HT1080 (cell line): ENCODE measurements around the gene VIPR2. TPM values are rescaled to one million over a fixed set of nuclear protein-coding genes. Genes with fewer than 3 reads are reported as not detected.

Experiments used
- DNase-seq: peaks from one replicate; pipeline ENCODE4 v3.0.0-alpha.2; 2015; ENCODE audit warnings: low read depth
- total RNA-seq: library from RNA; depleted of rRNA; stranded (reverse); fragments of >200 nt; shearing (Covaris generic); gene quantifications from 2 replicates; pipeline ENCODE4 v1.2.3, GENCODE V29; 2014

The VIPR2 gene
- total RNA-seq, 1 experiment from 2014 or later, result not detected

GRCh38 chr7:159121476-159121875 lies 23.2 kb downstream of the VIPR2 start:
- no peak for DNase-seq

GRCh38 chr7:159121068-159121467 lies 23.6 kb downstream of the VIPR2 start:
- no peak for DNase-seq

DNA sequence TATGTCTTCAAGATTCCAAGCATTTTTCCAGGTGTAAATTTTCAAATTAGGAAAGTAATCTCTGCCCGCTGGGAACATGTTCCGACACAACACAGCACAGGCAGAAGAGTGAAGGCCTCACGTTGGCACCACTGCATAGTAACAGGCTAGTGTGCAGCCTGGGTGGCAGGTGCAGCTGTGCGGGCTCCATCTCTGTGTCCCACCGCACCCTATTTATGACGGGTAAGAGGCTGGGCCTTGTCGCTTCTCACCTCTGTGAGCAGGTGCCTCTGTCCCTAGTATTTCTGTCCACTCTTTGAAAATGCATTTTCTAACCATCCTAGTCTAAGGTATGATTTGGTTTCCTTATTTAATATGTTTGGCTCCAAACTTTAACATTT lies 24.1 kb downstream of the VIPR2 start:
- no peak for DNase-seq

DNA sequence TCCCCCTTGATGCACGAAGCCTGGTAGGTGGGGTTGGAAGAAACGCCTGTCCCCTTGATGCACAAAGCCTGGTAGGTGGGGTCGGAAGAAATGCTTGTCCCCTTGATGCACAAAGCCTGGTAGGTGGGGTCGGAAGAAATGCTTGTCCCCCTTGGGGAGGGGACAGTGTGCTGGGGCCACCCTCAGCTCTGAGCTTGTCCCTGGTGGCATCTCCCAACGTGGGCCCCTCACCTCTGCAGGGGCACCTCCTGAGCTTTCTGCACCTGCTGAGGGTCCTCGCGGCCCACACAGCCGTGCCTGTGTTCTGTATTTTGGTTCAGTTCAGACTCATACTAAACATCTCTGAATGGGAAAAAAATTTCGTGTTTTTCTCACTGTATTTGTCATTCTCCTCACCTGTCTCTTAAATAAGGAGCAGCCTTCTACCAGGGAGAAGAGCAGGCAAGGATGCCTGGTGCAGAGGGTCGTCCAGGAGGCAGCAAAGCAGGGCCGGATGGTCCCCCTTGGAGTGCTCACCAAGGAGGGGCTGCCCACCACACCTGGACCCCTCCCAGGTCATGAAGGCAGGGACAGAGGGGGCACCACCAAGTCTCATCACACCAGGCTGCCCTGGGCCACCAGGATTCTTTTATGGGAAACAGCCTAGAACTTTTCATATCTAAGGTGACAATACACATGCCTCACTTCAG lies 24.7 kb downstream of the VIPR2 start:
- DNase-seq, result no peak

GRCh38 chr7:159119026-159119741 lies 25.5 kb downstream of the VIPR2 start:
- no peak for DNase-seq

- DNase-seq, result no peak
Measured at GRCh38 chr7:159118623-159119022, 26.0 kb downstream of the VIPR2 start.

GRCh38 chr7:159118197-159118595 lies 26.5 kb downstream of the VIPR2 start:
- DNase-seq, result no peak

GRCh38 chr7:159117366-159118196 lies 27.1 kb downstream of the VIPR2 start:
- no peak for DNase-seq

- no peak for DNase-seq
Measured at GRCh38 chr7:159116581-159117339, 27.9 kb downstream of the VIPR2 start.

DNA sequence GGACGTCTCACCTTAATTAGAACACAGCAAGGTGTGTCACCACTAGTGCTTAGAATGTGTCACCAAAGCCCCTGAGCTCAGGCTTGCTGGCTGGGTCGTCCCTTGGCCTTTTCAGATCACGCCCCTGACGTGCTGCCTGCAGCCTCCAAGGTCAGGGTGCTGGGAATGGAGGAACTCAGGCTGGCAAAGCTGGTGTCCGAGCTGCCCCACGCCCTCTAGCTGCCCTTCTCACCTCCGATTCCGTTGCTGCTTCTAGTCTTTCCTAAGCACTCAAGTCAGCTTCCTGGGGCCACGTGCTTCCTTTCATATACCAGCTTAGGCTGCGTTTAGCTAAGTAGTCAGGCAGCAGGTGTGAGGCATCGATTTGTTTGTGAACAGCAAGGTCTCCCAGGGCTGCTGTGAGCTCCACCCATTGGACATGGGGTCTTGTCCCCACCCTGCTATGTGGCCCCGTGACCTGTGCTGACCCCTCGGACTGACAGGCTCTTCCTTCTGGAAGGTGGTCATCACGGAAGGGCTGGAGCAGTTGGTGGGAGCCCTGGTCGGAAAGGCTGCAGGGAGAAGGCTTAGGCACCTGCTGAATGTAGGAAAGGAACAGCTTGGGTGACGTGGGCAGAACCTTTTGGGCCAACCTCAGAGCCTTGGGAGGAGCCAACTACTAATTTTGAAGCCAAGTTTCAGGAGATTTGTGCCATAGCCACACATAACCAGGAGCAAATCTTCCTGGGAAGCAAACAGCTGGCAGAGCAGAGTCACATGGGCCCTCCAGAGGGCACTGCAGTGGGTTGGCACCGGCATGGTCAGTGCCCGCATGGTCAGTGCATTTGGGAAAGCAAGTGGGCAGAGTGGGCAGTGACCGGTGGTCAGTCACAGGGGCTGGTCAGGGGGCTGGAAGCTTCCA lies 28.8 kb downstream of the VIPR2 start:
- DNase-seq, result no peak

GRCh38 chr7:159114981-159115380 lies 29.7 kb downstream of the VIPR2 start:
- DNase-seq, result no peak

- DNase-seq, result no peak
Measured at GRCh38 chr7:159114096-159114495, 30.6 kb downstream of the VIPR2 start.

- DNase-seq, result no peak
Measured at GRCh38 chr7:159113056-159113455, 31.6 kb downstream of the VIPR2 start.

DNA sequence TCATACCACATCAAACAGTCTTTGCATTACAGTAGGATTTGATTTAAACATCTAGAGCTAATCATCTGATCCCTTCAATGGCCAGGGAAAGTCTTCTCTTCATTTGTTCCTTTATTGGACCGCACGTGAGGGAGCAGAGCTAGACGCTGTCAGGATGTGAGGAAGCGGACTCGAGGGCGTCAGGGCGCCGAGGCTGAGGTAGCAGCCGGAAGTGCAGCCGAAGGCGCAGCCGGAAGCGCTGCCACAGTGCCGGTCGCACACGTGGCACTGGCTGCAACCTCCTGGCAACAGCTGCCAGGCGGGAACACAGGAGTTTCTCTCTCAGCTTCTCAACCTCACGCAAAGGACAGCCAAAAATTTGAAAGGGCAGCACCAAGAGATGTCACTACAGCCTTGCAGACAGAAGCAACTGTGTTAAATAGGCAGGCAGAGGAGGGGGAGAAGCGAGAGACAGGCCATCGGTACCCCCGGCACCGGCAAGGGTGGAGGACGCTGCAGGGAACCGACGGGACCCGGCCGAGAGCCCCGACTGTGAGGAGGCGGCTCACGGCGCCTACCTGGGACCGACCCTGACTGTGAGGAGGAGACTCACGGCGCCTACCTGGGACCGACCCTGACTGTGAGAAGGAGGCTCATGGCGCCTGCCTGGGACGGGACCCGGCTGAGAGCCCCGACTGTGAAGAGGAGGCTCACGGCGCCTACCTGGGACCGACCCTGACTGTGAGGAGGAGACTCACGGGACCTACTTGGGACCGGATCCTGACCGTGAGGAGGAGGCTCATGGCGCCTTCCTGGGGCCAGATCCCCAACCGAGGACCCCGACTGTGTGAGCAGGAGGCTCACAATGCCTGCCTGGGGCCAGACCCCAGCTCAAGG lies 32.3 kb downstream of the VIPR2 start:
- DNase-seq, result no peak

DNA sequence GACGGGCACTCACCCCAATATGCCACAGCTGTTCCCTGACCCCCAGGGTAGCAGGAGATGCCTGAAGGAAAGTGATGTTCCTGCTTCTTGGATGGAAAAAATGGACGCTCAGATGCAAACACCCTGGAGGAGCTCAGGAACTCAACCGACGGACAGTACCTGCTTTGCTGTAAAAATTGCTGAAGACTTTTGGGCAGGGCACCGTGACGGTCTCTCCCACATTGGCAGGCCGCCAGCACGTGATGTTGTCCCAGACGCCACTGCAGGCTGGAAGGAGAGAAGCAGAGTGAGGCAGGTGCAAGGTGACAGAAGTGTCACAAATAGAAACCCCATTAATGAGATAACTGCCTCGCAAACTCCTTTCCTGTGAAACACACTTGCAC lies 35.0 kb downstream of the VIPR2 start:
- DNase-seq, result no peak

DNA sequence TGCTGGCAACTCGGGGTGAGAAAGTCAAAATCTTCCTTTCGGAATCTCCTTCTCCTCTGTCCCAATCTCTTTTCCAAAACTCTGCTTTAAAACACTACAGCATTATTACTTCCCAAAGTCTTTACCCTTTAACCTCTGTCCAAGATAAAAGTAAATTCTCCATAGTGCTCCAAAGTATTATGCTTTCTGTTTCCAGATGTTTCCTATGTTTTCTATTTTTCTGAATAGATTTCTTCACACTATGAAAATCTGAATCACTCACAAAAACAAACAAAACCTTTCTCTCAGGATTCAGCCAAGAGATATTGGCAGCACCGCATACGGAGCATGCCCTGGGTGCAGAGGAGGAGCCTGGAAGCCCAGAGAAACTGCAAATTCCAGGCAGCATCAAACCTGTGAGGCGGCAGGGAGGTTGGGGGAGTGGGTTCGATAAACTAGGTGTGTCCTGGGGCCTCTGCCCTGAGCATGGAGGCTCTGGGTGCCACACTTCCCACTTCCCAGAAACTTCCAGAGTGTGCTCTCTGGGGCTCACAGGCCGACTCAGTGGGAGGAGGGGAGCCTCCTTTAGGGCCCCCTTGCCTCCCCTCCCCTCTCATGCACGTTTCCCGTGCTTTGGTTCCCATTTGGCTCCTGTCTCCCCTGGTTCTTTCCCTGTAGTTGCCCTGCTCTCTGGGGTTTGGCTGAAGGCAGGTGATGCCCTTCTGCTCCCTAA lies 35.6 kb downstream of the VIPR2 start:
- no peak for DNase-seq

DNA sequence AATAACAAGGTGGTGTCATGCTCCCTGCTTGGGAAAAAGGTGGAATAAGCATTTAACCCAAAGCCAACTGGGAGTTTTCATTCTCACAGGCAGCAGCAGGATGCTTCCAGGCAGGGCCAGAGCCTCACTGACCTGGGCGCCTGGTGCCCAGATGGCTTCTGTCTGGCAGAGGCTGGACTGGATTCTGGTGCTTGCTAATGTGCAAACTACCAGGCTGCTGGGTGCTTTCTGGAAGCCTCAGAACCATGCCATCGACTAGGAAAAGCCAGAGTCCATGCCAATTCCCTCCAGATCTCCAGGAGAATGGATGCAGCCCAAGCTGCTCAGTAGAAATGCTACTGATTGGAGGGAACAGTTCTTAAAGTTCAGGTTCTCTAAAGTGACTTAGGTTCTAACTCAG lies 36.2 kb downstream of the VIPR2 start:
- no peak for DNase-seq

DNA sequence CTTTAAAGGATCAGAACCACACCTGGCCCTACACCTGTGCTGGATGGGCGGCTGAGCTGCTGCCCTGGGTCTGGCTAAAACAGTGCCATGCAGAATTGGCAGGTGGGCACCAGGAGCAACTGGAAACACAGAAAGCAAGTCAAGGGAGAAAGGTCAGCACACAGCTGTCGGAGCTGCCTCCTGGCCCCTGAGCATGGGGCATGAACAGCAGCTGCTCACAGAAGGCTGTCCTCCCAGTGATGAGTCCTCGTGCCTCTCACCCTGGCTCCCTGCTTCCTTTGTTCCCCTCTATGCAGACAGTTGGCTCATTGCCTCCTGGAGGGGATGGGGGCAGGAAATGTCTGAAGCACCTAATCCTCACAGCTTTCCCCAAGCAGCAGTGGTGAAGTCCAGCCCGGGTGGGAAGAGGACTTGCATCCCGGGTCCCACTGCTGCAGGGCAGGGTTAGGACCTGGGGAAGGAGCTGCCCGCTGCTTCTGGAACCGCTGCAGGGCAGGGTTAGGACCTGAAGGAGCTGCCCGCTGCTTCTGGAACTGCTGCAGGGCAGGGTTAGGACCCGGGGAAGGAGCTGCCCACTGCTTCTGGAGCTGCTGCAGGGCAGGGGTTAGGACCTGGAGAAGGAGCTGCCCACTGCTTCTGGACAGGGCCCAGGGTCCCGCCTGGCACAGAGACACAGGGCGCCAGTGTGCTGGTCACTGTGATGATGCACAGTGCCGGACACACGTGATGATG lies 37.3 kb downstream of the VIPR2 start:
- no peak for DNase-seq
